IPS DF 4.7 (cell line): ENCODE results near the gene MAL.

Experiments used
- DNase-seq: peaks from one replicate; pipeline ENCODE4 v3.0.0-alpha.2; 2013; ENCODE audit warnings: low spot score; ENCODE audit errors: extremely low read depth

MAL gene

DNA sequence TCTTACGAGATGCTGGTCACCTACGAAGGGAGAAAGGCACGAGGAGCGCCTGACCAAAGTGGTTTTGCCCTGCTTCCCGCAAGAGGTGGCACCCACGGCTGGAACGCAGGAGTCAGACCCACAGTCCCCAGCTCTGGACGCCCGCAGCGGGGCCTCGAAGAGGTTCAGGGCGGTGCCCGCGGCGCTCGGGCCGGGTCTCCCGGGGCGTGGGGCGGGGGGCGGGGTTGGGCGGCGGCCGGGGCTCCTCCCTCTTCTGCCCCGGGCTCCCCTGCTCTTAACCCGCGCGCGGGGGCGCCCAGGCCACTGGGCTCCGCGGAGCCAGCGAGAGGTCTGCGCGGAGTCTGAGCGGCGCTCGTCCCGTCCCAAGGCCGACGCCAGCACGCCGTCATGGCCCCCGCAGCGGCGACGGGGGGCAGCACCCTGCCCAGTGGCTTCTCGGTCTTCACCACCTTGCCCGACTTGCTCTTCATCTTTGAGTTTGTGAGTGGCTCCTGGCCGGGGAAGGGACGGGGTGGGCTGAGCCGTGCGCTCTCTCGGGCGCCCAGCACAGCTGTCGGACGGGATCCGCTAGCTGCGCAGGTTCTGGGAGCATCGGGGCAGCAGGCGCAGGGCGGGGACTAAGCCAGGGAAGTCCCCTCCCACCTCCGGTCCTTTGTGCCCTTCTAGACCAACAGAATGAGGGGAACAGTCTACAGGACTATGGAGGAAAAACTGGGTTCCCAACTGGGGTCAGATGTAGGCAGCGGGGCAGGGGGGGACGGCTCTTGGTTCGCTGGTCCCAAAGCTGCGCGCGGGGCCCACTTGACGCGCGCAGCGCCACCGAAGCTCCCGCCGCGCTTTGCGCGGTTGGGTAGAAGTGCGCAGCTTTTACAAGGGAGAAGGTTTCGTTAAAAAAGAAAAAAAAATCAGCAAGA lies at the start of gene MAL:
TSS of gene MAL (plus strand) at position 303 of the 914 bp plus-strand sequence. CDS start at position 388, 85 bp downstream.
- DNase-seq: no peak

DNA sequence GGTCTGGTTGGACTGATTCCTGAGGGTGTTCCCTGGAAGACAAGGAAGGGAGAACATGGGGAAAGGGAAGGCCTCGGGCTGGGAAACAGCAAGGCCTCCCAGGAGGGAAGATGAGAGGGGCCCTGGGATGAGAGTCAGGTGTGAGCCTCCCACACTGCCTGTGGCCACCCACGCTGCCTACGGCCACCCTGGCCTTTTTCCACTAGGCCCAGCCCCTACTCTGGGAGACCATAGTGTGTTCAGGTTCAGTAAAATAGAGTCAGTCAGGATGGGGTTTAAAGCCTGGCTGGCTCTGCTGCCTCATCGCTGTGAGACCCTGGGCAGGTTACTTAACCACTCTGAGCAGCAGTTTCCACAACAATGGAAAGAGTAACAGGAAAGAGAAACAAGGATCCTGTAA lies 47.7 kb upstream of the MAL start:
- DNase-seq: no peak

DNA sequence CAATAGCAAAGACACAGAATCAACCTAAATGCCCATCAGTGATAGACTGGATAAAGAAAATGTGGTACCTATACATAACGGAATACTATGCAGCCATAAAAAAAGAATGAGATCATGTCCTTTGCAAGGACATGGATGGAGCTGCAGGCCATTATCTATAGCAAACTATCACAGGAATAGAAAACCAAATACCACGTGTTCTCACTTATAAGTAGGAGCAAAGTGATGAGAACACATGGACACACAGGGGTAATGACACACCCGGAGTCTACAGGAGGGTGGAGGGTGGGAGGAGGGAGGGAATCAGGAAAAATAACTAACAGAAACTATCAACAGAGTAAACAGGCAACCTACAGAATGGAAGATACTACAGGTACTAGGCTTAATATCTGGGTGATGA lies 46.6 kb upstream of the MAL start:
- DNase-seq: no peak

DNA sequence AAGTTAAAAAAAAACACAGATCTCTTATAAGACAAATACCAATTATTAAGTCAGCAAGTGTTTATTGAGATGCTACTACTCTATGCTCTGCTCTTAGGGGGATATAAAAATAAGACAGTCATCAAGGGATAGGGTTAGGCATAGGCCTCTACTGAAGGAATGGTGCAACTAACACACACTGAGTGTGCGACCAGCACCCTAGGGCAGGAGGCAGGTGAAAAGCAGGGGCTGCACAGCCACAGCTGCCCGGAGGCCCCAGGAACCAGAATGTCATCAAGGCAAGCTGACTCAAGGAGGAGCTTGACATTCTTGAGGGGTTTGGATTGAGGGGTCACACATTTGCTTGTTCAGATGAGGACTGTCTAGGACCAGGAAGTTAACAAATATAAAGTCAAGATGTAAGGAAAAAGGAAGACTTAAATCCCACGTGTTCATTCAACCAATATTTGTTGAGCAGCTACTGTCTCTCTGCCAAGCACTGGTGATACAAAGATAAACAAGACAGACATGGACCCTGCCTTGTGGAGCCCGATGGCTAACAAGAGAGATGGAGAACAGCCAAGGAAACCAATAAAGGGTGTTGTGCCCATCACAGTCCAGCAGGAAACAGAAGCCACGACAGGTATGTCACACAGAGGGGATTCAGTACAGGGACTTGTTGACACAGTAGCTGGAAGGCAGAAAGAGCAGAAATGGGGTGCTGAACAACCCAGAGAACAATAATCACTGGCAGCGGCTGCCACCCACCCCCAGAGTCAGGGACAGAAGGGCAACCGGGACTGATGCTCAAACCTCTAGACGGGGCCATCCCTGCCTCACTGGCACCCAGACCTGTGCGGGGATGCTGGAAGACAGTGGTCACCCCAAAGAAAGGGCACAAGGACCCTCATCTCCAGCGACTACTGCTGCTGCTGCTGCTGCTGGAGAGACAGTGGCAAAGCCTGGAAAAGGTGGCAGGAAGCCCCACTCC lies 45.8 kb upstream of the MAL start:
- DNase-seq: no peak

DNA sequence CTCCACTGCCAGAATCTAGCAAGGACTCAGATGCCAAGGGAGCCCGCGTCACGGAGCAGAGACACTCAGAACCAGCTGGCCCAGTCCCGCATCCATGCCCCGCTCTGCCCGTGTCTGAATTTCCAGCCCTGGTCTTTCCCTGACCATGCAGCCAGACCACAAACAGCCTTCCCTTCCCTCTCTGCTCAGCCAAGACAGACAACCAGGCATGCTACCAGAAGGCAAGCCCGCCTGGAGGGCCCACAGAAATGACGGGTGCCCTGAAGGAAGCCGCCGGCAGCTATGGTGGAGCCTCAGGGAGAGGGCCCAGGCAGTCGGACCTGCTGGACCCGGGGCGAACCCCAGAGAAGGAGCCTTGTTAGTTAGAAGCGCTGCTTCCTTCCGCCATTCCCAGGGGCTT lies 45.1 kb upstream of the MAL start:
- no peak for DNase-seq

DNA sequence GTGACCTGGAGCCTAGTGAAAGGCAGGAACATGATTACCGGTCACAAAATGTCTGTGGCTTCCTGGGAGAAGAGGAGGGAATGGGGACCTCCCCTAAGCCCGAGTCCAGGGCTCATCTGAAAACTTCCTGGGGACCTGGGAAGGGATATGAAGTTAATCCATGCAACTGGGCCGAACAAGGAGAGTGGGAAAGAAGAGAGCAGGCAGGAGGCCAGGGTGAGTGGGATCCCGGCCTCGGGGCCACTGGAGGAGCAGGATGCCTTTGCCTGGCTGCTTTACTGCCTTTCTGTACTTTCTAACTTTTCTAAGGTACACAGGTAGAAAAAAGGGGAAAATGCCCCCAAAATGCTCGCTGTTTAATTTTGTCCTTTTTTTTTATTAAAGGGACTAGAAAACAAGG lies 43.4 kb upstream of the MAL start:
- no peak for DNase-seq

DNA sequence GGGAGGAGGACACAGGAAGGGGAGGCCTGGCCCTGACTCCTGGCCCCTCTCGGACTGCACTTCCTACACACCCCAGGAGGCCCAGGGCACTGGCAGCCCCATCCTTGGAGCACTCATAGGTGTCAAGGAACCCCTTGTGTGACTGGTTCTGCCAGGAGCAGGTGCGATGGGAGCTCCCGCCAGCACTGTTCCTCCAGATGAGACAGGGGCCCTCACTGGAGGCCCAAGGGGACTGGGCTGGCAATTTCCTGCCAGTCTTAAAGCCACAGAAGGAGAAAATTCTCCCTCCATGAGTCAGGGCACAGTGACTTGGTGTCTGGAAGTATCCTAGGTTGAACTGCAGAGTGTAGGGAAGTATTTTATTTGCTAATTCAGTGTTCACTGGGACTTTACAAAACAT lies 42.8 kb upstream of the MAL start:
- DNase-seq: no peak

DNA sequence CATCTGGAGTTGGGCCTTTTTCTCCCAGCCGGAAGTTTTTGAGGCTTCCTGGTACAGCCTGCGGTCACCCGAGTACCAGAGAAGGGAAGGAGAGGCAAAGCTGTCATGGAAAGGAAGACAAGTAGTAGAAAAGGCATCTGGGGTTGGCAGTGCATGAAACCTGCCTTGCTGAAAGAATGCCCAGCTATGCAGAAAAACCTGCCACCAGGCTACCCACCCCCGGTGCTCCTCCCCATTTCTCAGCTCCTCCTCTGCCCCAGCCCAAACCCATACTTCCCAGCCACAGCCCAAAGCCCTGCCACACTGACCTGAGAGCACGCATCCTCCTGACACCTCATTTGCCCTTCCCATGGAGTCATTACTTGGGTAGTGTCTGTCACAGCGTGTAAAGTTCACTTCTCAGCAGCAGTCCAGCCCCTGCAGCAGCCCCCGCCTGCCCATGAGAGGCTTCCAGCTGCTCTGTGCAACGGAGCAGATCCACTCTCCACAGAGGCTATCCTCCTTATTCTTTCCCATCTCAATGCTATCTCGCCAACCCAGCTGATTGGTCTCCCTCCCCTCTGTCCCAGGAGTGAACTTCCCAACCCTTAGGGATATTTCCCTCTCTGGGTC lies 40.4 kb upstream of the MAL start:
- no peak for DNase-seq

DNA sequence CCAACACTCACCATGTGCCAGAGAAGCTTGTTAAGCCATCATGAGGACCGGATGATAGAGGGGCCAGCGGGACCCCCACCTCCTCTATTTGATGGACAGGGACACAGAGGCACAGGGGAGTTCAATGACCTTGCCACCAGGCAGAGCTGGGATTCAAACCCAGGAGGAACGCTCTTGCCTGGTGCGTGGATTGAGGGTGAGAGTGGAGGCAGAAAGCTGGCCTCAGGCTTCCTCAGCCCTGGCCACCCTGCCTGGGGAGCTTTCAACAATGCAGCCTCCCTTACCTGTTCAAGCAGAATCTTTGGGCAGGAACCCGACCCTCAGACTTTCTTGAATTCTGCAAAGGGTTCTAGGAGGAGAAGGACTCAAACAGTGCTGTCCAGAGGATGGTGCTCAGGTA lies 39.9 kb upstream of the MAL start:
- DNase-seq: no peak

DNA sequence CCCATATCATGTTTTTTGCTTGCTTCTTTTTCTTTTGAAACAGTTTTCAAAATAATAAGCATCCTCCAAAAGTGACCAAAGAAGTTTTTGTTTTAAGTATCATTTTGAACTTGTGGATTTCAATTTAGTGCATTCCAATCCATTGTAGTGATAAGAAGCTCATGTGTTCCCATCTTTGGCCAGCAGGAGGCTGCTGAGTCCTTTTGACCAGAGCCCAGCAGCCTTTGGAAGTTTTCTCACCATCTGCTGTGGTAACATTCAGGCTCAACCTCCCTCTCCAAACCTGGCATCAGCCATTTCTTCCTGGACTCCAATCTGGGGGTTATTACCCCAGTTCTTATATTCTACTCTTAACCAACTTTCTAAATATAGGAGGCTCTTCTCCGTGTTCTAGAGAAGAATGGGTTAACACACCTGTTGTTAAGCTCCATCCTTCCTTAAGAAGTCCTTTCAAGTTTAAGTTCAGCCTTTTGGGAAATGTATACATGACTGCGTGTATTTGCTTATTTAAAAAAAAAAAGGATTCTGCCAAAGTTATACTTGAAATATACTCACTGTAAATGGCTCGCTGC lies 39.0 kb upstream of the MAL start:
- DNase-seq: peak; percentile 56

DNA sequence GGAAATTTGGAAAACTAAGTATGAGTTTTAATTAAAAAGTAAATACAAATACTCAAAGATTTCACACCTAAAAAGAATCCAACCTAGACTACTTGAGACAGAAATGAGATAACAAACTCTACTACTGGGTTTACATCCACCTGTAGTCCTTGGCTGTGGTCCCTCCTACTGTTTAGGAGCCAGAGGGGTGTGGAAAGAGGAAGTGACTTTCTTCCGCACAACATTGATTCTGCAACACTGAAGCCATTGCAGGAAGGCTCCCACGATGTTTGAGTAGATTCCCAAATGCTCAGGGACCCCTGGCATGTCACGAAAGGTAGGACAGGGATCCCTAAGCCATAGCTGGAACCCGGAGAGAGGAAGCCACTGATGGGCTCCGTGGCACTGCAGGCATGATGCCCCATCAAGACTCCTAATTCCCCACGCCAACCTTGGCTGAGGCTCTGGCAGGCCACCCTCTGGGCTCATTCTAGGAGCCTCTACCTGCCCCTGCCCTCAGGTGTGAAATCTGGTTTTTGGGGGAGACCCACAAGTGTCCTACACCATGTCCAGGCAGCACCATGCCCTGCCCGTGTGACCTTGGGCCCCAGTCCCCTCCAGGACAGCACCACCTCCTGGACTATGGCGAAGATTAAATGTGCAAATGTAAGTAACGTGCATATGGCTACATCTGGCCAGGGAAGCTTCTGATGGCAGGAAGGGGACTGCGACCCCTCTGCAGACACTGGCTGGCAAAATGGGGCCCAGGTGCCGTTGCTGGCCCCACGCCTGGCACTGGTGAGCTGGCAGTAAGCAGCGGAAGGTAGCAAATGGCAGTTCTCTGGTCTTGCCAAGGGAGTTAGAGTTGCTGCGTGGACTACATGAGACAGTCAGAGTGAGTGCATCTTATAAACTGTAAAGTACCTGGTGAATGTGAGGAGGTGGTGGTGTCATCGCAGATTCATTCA lies 38.2 kb upstream of the MAL start:
- DNase-seq: no peak

DNA sequence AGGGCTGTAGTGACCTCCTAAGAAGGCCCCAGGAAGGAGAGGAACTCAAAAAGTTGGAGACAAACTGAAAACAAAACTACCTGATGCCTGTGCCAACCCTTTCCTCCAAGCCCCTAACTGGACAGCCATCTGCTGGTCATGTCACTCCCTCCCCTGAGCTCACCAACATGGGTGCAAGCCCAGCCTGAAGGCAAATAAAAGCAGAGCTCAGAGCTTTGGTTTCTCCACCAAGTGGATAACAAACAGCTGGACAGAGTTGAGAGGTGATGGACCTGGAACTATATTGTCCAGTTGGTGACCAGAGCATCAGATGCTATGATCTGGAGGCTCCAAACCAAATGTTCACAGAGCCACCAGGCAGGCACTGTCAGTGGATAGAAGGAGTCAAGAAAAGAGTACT lies 34.6 kb upstream of the MAL start:
- no peak for DNase-seq

DNA sequence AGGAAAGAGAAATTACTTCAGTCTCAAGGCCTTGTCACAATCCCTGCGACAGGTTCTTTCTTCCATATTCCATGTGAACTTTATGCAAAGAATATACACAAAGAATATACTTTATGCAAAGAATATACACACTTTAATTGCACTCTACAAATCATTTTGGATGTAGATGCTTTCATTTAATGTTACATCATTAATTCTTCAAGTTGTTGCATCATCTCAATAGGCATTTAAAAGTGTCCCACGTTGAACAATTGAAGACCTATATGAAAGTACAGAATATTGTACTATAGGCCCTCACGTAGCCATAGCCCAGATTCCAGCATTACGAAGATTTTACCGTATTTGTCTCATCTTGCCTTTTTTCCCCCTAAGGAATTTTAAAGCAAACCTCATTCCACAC lies 33.1 kb upstream of the MAL start:
- DNase-seq: no peak

DNA sequence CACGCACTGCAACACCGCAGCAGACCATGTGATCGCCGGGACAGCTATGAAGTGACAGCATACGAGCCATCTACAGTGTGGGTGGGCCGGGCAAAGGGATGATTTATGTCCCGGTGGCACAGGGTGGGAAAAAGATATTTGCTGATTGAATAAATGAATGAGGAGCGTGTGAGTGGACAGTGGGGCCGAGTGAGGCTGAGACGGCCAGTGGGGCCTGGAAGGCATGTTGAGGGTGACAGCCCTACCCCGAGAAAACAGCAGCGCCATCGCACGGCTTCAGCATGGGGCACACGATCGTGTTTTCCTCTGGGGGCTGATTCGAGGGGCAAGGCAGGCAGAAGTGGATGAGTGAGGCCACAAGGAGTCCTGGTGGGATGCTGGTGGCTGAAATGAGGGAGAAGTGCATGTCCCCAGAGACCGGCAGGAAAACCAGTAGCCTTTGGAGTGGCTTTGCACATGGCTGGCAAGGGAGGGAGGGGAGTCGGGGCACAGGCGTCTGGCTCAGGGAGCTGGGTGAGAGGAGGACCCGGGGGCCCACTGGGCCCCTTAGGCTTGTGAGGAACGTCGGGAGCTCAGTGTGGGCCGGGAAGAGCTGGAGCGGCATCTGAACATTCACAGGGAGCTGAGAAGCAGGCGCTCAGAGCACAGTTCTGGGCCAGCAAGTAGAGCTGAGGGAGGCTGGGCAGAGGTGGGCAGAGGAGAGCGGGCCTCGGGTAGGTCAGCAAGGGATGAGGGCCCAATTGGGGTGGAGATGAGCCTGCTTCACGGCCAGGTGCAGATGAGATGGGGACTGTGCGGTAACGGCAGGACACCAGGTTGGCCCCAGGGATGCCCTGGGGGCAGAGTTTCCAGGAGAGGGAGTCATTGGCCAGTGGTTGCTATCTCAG lies 32.1 kb upstream of the MAL start:
- DNase-seq: no peak

DNA sequence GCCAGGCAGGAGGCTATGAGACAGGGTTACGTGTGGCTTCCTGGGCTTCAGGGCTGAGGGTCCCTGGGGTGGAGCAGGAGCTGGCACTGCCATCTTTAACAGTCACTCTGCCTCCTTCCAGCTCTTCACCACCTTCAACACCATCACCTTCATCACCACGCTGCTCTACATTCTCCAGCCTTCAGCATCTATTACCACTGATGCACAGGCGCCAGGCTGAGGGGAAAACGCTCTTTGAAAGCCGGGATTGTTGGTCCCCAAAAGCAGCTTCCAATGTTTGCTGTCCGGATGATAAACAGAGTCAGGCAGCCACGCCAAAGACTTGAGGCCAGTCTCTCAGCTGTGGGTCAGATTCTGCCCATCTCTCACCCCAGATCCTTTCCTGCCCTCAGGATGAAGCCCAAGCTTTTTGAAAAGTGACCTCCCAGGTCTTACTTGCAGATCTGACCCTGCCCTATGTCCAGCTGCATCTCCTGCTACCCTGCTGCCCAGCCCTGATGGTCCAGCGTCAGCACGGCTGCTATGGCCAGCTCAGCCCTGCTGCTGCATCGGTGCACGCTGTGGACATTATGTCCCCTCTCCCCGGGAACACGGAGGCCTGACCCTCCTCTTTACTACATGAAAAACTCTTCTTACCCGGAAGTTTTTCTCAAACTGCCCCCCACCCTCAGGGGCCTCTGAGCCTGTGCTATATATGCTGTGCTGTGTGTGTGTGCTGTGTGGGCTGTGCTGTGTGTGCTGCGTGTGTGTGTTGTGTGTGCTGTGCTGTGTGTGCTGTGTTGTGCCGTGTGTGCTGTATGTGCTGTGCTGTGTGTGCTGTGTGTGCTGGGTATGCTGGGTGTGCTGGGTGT lies 31.2 kb upstream of the MAL start:
- DNase-seq: no peak

DNA sequence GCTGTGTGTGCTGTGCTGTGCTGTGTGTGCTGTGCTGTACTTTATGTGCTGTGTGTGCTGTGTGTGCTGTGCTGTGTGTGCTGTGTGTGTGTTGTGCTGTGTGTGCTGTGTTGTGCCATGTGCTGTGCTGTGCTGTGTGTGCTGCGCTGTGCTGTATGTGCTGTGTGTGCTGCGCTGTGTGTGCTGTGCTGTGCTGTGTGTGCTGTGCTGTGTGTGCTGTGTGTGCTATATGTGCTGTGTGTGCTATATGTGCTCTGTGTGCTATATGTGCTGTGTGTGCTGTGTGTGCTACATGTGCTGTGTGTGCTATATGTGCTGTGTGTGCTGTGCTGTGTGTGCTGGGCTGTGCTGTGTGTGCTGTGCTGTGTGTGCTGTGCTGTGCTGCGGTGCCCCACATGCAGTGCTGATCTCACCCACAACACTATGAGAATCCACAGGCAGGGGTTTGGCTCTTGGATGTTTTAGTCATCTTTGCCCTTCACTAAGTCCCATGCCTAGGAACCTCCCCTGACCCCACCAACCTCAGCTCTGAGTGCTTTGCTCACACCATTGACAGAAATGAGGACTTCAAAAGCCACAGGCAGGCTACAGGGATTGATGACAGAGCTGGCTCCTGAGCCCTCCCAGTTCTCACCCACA lies 30.5 kb upstream of the MAL start:
- no peak for DNase-seq

DNA sequence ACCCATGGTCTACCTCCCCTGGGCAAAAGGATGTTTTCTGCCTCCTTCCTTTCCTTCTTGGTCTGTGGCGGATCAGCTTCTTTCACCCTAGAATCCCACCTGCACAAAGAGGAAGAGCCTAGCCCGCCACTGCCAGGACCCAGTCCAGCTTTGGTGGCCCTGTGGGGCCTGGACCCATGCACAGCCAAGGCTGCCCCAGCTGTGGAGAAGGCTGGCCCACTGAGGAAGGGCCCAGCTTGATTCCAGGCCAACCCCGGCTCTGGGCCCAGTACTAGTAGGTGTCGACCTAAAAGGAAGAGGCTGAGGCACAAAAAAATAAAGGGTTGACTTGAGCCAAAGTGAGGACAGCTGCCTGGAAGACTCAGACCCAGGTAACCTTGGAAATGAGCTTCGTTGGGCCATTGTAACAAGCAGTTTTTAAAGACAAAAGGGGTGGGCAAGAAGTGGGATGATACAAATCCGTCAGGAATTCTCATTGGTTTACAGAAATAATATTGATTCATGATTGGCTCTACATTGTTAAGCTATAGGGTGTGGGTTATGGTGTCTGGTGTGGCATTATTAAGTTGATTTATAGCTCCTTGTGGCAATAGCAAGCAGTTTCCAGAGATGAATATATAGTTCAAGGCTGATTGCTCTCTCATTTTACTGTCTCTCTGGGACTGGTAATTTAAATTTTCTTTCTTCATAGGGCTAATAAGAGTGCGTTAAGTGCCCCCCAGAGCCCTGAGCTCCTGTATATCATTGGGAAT lies 29.8 kb upstream of the MAL start:
- DNase-seq: no peak
